T-helper 17 cell (primary cell): ENCODE data around the gene RBP5. TPM values are rescaled to one million over a fixed set of nuclear protein-coding genes. Genes with fewer than 3 reads are reported as not detected.
A peak's percentile ranks its signal among the peaks of the same experiment; 100 is the strongest.
"Not testable (repeated sequence)": the region's sequence is repeated elsewhere in the genome, so short reads cannot be mapped to it uniquely, and the experiment has no call there.

Experiments
- ATAC-seq: fragments of 150-1000 bp; cut with Tn5 transposase; 2 replicates; pipeline ENCODE4 v1.10.0; 2021; ENCODE audit warnings: mild to moderate bottlenecking, moderate library complexity
- DNase-seq, 3 donors: peaks; one replicate each; pipeline versions ENCODE4 v3.0.0 to v3.0.0-alpha.2; 2020 to 2021
- H3K9me3 ChIP-seq: one replicate; pipeline ENCODE4 v1.7.0; 2013; ENCODE audit warnings: low read length, mild to moderate bottlenecking; ENCODE audit not compliant: control insufficient read depth, poor library complexity, severe bottlenecking
- H3K27ac Mint-ChIP-seq: one replicate; pipeline ENCODE4 v1.8.0; 2022; ENCODE audit warnings: mild to moderate bottlenecking, moderate library complexity, mixed read lengths
- H3K27me3 Mint-ChIP-seq: one replicate; pipeline ENCODE4 v1.8.0; 2022; ENCODE audit warnings: mixed read lengths
- H3K36me3 Mint-ChIP-seq: one replicate; pipeline ENCODE4 v1.8.0; 2022; ENCODE audit warnings: low read depth, mixed read lengths
- H3K4me1 Mint-ChIP-seq: one replicate; pipeline ENCODE4 v1.8.0; 2022; ENCODE audit warnings: mild to moderate bottlenecking, mixed read lengths
- H3K4me3 Mint-ChIP-seq: one replicate; pipeline ENCODE4 v1.8.0; 2022; ENCODE audit warnings: mild to moderate bottlenecking, moderate library complexity, mixed read lengths
- total RNA-seq, 4 donors: library from RNA in 2 of 4; stranded (reverse) in 2 of 4; gene quantifications; one replicate each; pipeline ENCODE4 v1.2.3 and lab custom pipeline; 2022 to 2026

RBP5 gene
- total RNA-seq, 2 donors from 2014 or later, result not detected

DNA sequence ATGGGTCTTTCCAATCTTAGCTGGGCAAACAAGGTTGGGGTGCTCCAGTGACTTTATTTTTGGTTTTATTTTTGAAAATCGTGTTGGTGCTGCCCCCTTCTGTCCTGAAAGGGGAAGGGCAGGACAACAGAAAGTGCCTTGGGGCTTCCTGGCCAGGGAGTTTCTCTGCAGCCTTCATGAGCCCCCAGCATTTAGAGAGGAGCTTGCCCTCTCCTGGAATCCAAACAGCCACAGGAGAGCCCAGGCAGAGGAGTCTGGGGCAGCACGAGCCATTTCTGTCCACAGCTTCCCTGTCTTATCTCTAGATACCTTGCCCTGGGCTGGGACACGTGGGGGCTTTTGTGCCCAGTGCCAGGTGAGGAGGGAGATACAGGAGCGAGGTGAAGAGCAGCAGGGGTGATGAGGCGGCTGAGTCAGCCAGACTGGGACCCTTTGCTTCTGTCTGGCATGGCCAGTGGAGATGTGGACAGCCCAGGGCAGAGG, 15.3 kb downstream of the RBP5 start:
- Mint-ChIP-seq H3K27me3 (no peaks in the 10 kb centered on the region), H3K27ac (no peak overlapping the region), H3K4me1 (peaks cover 18% of the 10 kb centered on the region), H3K36me3 (peaks cover 5% of the 10 kb centered on the region), H3K4me3 (no peak overlapping the region)
- peak in 2 of 3 donors; percentile 20 to 29 for DNase-seq
- ATAC-seq, result peak; percentile 55
- H3K9me3 ChIP-seq, result no peaks in the 10 kb centered on the region

DNA sequence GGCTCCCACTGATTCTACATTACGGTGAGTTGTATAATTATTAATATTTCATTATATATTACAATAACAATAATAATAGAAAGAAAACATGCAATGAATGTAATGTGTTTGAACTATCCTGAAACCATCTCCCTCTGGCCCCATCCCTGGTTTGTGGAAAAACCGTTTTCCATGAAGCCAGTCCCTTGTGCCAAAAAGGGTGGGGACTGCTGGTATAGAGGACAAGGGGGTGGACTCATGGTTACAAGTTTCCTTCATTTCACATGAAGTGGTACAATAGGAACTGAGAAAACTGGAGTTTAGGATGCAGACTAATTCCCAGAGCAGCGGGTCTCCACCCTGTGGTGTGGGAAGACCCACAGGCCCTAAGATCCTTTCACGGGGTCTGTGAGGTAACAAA, 16.6 kb downstream of the RBP5 start:
- ATAC-seq, result no peak
- Mint-ChIP-seq H3K4me3 (no peak overlapping the region), H3K27ac (no peak overlapping the region), H3K27me3 (no peaks in the 10 kb centered on the region), H3K36me3 (peaks cover 3% of the 10 kb centered on the region), H3K4me1 (peaks cover 23% of the 10 kb centered on the region)
- no peak for DNase-seq
- no peaks in the 10 kb centered on the region for H3K9me3 ChIP-seq

- H3K9me3 ChIP-seq, result no peaks in the 10 kb centered on the region
- no peak overlapping the region for H3K4me3 Mint-ChIP-seq
- H3K4me1 Mint-ChIP-seq, result peaks cover 24% of the 10 kb centered on the region
- H3K27ac Mint-ChIP-seq, result no peak overlapping the region
- peaks cover 3% of the 10 kb centered on the region for H3K36me3 Mint-ChIP-seq
- ATAC-seq, result no peak
- H3K27me3 Mint-ChIP-seq, result no peaks in the 10 kb centered on the region
- DNase-seq, result no peak
Observed at GRCh38 chr12:7110661-7111060, 18.0 kb downstream of the RBP5 start.

- no peaks in the 10 kb centered on the region for H3K9me3 ChIP-seq
- no peak for ATAC-seq
- H3K4me3 Mint-ChIP-seq, result peak overlapping the region; percentile 93
- H3K36me3 Mint-ChIP-seq, result no peaks in the 10 kb centered on the region
- H3K27me3 Mint-ChIP-seq, result no peaks in the 10 kb centered on the region
- no peak for DNase-seq
- peak overlapping the region; percentile 90 for H3K27ac Mint-ChIP-seq
- peaks cover 26% of the 10 kb centered on the region for H3K4me1 Mint-ChIP-seq
Observed at GRCh38 chr12:7109572-7109920, 19.1 kb downstream of the RBP5 start.

DNA sequence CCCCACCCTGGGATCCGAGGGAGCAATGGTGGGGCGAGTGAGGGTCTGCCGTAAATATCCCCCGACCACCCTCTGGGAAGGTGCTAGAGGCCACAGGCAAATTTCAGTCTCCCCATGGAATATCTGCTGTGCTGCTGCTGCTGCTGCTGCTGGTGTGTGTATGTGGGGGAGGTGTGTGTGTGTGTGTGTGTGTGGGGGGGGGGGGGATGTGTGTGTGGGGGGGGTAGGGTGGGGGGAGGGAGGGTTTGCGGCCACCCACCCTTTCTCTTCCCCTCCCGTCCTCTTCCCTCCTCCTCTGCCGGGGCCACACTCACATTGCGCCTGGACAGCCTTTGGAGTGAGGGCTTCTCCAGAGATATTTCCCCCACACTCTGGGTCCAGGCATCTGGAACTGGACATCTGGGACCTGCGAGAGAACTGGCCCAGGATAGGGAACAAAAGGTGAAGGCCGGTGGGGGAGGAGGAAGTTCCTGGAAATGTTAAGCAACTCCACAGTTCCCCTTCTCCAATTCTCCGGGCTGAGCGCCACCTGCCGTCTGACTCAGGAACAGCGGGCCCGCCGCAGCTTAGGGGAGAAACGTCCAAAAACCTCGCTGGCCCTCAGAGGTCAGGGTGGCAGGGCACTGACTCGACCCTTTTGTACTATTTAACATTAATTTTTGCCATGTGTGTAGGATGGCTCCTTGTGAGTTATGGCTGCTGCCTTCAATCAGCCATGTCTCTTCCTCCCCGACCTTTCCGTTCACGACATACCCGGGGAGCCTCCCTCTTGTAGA, 19.7 kb downstream of the RBP5 start, which contains the start of gene C1RL:
C1RL (minus strand) TSS at position 419 of the 776 bp plus-strand sequence; CDS start at position 385, 34 bp downstream.
- no peaks in the 10 kb centered on the region for H3K27me3 Mint-ChIP-seq
- no peaks in the 10 kb centered on the region for H3K9me3 ChIP-seq
- peak within 1 kb of the TSS; percentile 93 for H3K4me3 Mint-ChIP-seq
- peak within 1 kb of the TSS; percentile 90 for H3K27ac Mint-ChIP-seq
- DNase-seq (peak; percentile 65 to 81 (median 70)), ATAC-seq (peak; percentile 60)
- H3K4me1 Mint-ChIP-seq, result peaks cover 26% of the 10 kb centered on the region
- H3K36me3 Mint-ChIP-seq, result no peaks in the 10 kb centered on the region

GRCh38 chr12:7108003-7108795, 20.5 kb downstream of the RBP5 start:
- Mint-ChIP-seq H3K4me1 (peaks cover 25% of the 10 kb centered on the region), H3K4me3 (peak overlapping the region; percentile 93), H3K27ac (peak overlapping the region; percentile 90), H3K27me3 (no peaks in the 10 kb centered on the region), H3K36me3 (no peaks in the 10 kb centered on the region)
- no peaks in the 10 kb centered on the region for H3K9me3 ChIP-seq
- ATAC-seq (peak; percentile 93), DNase-seq (peak; percentile 50 to 57 (median 53))

DNA sequence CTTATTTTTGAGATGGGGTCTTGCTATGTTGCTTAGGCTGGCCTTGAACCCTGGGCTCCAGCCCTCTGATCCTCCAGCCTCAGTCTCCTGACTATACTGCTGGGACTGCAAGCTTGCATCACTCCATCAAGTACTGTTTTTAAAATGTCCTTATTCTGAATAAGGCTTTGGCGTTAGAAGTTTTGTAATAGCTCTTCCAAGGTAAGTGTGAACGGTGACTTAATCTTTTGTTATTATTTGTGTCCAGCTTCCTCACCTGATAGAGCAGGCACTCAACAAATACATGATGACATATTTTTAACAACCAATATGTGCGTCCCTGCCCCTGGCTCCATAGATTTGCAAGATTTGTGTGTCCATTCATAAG, 21.1 kb downstream of the RBP5 start:
- no peaks in the 10 kb centered on the region for H3K9me3 ChIP-seq
- H3K27ac Mint-ChIP-seq, result peak overlapping the region; percentile 90
- peak overlapping the region; percentile 93 for H3K4me3 Mint-ChIP-seq
- H3K27me3 Mint-ChIP-seq, result no peaks in the 10 kb centered on the region
- DNase-seq (no peak), ATAC-seq (no peak)
- no peaks in the 10 kb centered on the region for H3K36me3 Mint-ChIP-seq
- H3K4me1 Mint-ChIP-seq, result peaks cover 28% of the 10 kb centered on the region

GRCh38 chr12:7107181-7107580, 21.5 kb downstream of the RBP5 start:
- H3K27ac Mint-ChIP-seq, H3K4me3 Mint-ChIP-seq, ATAC-seq, H3K9me3 ChIP-seq, H3K36me3 Mint-ChIP-seq, DNase-seq, H3K27me3 Mint-ChIP-seq: not testable (repeated sequence)
- H3K4me1 Mint-ChIP-seq, result peaks cover 31% of the 10 kb centered on the region

- H3K4me1 Mint-ChIP-seq, result peaks cover 31% of the 10 kb centered on the region
- H3K9me3 ChIP-seq, result no peaks in the 10 kb centered on the region
- DNase-seq, result no peak
- no peaks in the 10 kb centered on the region for H3K36me3 Mint-ChIP-seq
- no peaks in the 10 kb centered on the region for H3K27me3 Mint-ChIP-seq
- no peak overlapping the region for H3K4me3 Mint-ChIP-seq
- H3K27ac Mint-ChIP-seq, result peak overlapping the region; percentile 27
- no peak for ATAC-seq
Observed at GRCh38 chr12:7106082-7106481, 22.6 kb downstream of the RBP5 start.

- DNase-seq, result no peak
- Mint-ChIP-seq H3K4me1 (peaks cover 27% of the 10 kb centered on the region), H3K27ac (peak overlapping the region; percentile 85), H3K27me3 (no peaks in the 10 kb centered on the region), H3K36me3 (peaks cover 3% of the 10 kb centered on the region), H3K4me3 (no peak overlapping the region)
- H3K9me3 ChIP-seq, result no peaks in the 10 kb centered on the region
- ATAC-seq, result no peak
Observed at GRCh38 chr12:7103837-7104584, 24.7 kb downstream of the RBP5 start.

- peak overlapping the region; percentile 85 for H3K27ac Mint-ChIP-seq
- DNase-seq (no peak), ATAC-seq (no peak)
- no peaks in the 10 kb centered on the region for H3K9me3 ChIP-seq
- peaks cover 3% of the 10 kb centered on the region for H3K36me3 Mint-ChIP-seq
- H3K4me1 Mint-ChIP-seq, result peaks cover 16% of the 10 kb centered on the region
- no peaks in the 10 kb centered on the region for H3K27me3 Mint-ChIP-seq
- H3K4me3 Mint-ChIP-seq, result no peak overlapping the region
Observed at GRCh38 chr12:7102582-7102981, 26.1 kb downstream of the RBP5 start.

- Mint-ChIP-seq H3K4me3 (no peak overlapping the region), H3K27me3 (no peaks in the 10 kb centered on the region), H3K27ac (peak overlapping the region; percentile 85), H3K4me1 (peaks cover 16% of the 10 kb centered on the region), H3K36me3 (peaks cover 3% of the 10 kb centered on the region)
- ATAC-seq (no peak), DNase-seq (no peak)
- no peaks in the 10 kb centered on the region for H3K9me3 ChIP-seq
Observed at GRCh38 chr12:7101694-7102131, 27.0 kb downstream of the RBP5 start.
